Left ventricle myocardium superior (tissue), 1 donor: ENCODE data around the gene TMIGD2. TPM values are rescaled to one million over a fixed set of nuclear protein-coding genes. Genes with fewer than 3 reads are reported as not detected.
"Not testable (repeated sequence)": the region's sequence is repeated elsewhere in the genome, so short reads cannot be mapped to it uniquely, and the experiment has no call there.

Source experiments
- ATAC-seq: fragments of 200-7000 bp; cut with Tn5 transposase; one replicate; pipeline ENCODE4 v1.9.1; 2020; ENCODE audit warnings: mild to moderate bottlenecking, moderate library complexity
- DNase-seq: peaks from one replicate; pipeline ENCODE4 v3.0.0-alpha.2; 2020
- intact Hi-C: fragments of 100-400 bp; cut with micrococcal nuclease; formaldehyde crosslinking; loops from one replicate; pipeline ENCODE4 v1.11.0; 2022
- long read RNA-seq: library from polyadenylated mRNA; unstranded; transcript quantifications from one replicate; pipeline ENCODE4 v2.0.0, GENCODE V29; 2021
- total RNA-seq: library from RNA; stranded (reverse); fragmentation: NEBNext Ultra II Directional; extraction: Animal tissue kit (Norgen Biotek cat#: 25700); gene quantifications from one replicate; pipeline ENCODE4 v1.2.1, GENCODE V29; 2021
- donor health status: DM: no; HTN: yes; CAD: no; lungs with severe emphysema.

The TMIGD2 gene
- not detected for total RNA-seq
- long read RNA-seq: 0 reads

GRCh38 chr19:4302243-4302640 lies at the start of gene TMIGD2:
TMIGD2 (minus strand) TSS chr19:4302389; CDS start chr19:4302385, 4 bp downstream.
- DNase-seq: no peak
- ATAC-seq: no peak
- intact Hi-C loops: no loop called here

GRCh38 chr19:4350726-4351125 lies 48.5 kb upstream of the TMIGD2 start:
- ATAC-seq (no peak), DNase-seq (no peak)
- intact Hi-C loops: no loop called here

GRCh38 chr19:4350111-4350510 lies 47.9 kb upstream of the TMIGD2 start:
- DNase-seq (no peak), ATAC-seq (no peak)
- intact Hi-C loops: no loop called here

GRCh38 chr19:4349225-4349624 lies 47.0 kb upstream of the TMIGD2 start:
- intact Hi-C loops, ATAC-seq, DNase-seq: not testable (repeated sequence)

- intact Hi-C loops: no loop called here
- ATAC-seq: no peak
- DNase-seq: no peak
These were observed 45.3 kb upstream of the TMIGD2 start for GRCh38 chr19:4347521-4347920.

GRCh38 chr19:4346020-4346383 lies 43.8 kb upstream of the TMIGD2 start:
- no peak for ATAC-seq
- DNase-seq: no peak
- intact Hi-C loops: no loop called here

- ATAC-seq: no peak
- no peak for DNase-seq
- intact Hi-C loops: no loop called here
These were observed 43.3 kb upstream of the TMIGD2 start for GRCh38 chr19:4345342-4346019.

- peak; percentile 98 for DNase-seq
- intact Hi-C loops: no loop called here
- ATAC-seq: peak; percentile 91
These were observed 41.5 kb upstream of the TMIGD2 start, which contains the start of gene MPND for GRCh38 chr19:4343370-4344307. MPND (plus strand) TSS chr19:4343562; CDS start chr19:4343594, 32 bp downstream.

- intact Hi-C loops: no loop called here
- ATAC-seq: peak; percentile 94
- peak; percentile 96 for DNase-seq
These were observed 40.6 kb upstream of the TMIGD2 start for GRCh38 chr19:4342615-4343369.

GRCh38 chr19:4342314-4342614 lies 40.1 kb upstream of the TMIGD2 start:
- DNase-seq: no peak
- intact Hi-C loops: no loop called here
- ATAC-seq: peak; percentile 10

GRCh38 chr19:4338441-4339355 lies 36.5 kb upstream of the TMIGD2 start, which contains the start of gene STAP2:
STAP2 (minus strand) TSS chr19:4338827; CDS start chr19:4338753, 74 bp downstream.
- ATAC-seq: no peak
- DNase-seq: peak; percentile 31
- intact Hi-C loops: no loop called here

- no peak for ATAC-seq
- intact Hi-C loops: no loop called here
- DNase-seq: peak; percentile 40
These were observed 35.8 kb upstream of the TMIGD2 start for GRCh38 chr19:4337906-4338440.

GRCh38 chr19:4334929-4335570 lies 32.9 kb upstream of the TMIGD2 start:
- ATAC-seq: no peak
- intact Hi-C loops: no loop called here

GRCh38 chr19:4329858-4330257 lies 27.7 kb upstream of the TMIGD2 start:
- intact Hi-C loops: no loop called here
- DNase-seq (no peak), ATAC-seq (no peak)

More at GRCh38 chr19:4334929-4335570, 32.9 kb upstream of the TMIGD2 start:
- DNase-seq: no peak

- DNase-seq, ATAC-seq, intact Hi-C loops: not testable (repeated sequence)
These were observed 26.9 kb upstream of the TMIGD2 start for GRCh38 chr19:4328991-4329681.

- ATAC-seq (peak; percentile 92), DNase-seq (peak; percentile 97)
- intact Hi-C loops: no loop called here
These were observed 26.2 kb upstream of the TMIGD2 start for GRCh38 chr19:4328243-4328990.

GRCh38 chr19:4327877-4328242 lies 25.7 kb upstream of the TMIGD2 start:
- ATAC-seq: no peak
- DNase-seq: no peak

More at GRCh38 chr19:4327877-4328242, 25.7 kb upstream of the TMIGD2 start:
- intact Hi-C loops: no loop called here
